Stimulated activated memory B cell treated with anti-CD40 and anti-IgM and Interleukin-4, amounts not matched to agents 10 μg/mL and 1 μg/mL and 100 μg/mL, for 72 hours (primary cell): ENCODE results near the gene PEF1.
"Not testable (repeated sequence)": the region's sequence is repeated elsewhere in the genome, so short reads cannot be mapped to it uniquely, and the experiment has no call there.

Experiments
- ATAC-seq: fragments of 150-1000 bp; cut with Tn5 transposase; 2 replicates; pipeline ENCODE4 v1.10.0; 2021
- H3K27ac Mint-ChIP-seq: one replicate; pipeline ENCODE4 v1.8.0; 2022; ENCODE audit warnings: mild to moderate bottlenecking, mixed read lengths
- H3K27me3 Mint-ChIP-seq: one replicate; pipeline ENCODE4 v1.8.0; 2022; ENCODE audit warnings: mixed read lengths
- H3K36me3 Mint-ChIP-seq: one replicate; pipeline ENCODE4 v1.8.0; 2022; ENCODE audit warnings: mixed read lengths
- H3K4me1 Mint-ChIP-seq: one replicate; pipeline ENCODE4 v1.8.0; 2022; ENCODE audit warnings: mixed read lengths
- H3K4me3 Mint-ChIP-seq: one replicate; pipeline ENCODE4 v1.8.0; 2022; ENCODE audit warnings: mild to moderate bottlenecking, moderate library complexity, mixed read lengths
- H3K9me3 Mint-ChIP-seq: one replicate; pipeline ENCODE4 v1.8.0; 2022; ENCODE audit warnings: mixed read lengths

Gene PEF1

GRCh38 chr1:31596737-31597097, 48.0 kb downstream of the PEF1 start:
- Mint-ChIP-seq H3K27me3 (peaks cover 19% of the 10 kb centered on the region), H3K27ac (peak overlapping the region; percentile 2)

GRCh38 chr1:31595836-31596736, 48.6 kb downstream of the PEF1 start:
- no peak overlapping the region for H3K4me3 Mint-ChIP-seq
- H3K36me3 Mint-ChIP-seq = no peaks in the 10 kb centered on the region
- no peak for ATAC-seq
- no peaks in the 10 kb centered on the region for H3K9me3 Mint-ChIP-seq
- H3K27me3 Mint-ChIP-seq = peaks cover 25% of the 10 kb centered on the region
- H3K4me1 Mint-ChIP-seq = peaks cover 7% of the 10 kb centered on the region
- peak overlapping the region; percentile 2 for H3K27ac Mint-ChIP-seq

More at GRCh38 chr1:31596737-31597097, 48.0 kb downstream of the PEF1 start:
- Mint-ChIP-seq H3K4me3 (no peak overlapping the region), H3K36me3 (no peaks in the 10 kb centered on the region), H3K9me3 (no peaks in the 10 kb centered on the region), H3K4me1 (peaks cover 7% of the 10 kb centered on the region)
- ATAC-seq = no peak

GRCh38 chr1:31593770-31594632, 50.7 kb downstream of the PEF1 start:
- H3K27ac Mint-ChIP-seq = no peak overlapping the region
- H3K9me3 Mint-ChIP-seq = no peaks in the 10 kb centered on the region
- peaks cover 7% of the 10 kb centered on the region for H3K4me1 Mint-ChIP-seq
- no peaks in the 10 kb centered on the region for H3K36me3 Mint-ChIP-seq
- ATAC-seq = peak; percentile 85
- no peak overlapping the region for H3K4me3 Mint-ChIP-seq
- H3K27me3 Mint-ChIP-seq = peaks cover 42% of the 10 kb centered on the region

DNA sequence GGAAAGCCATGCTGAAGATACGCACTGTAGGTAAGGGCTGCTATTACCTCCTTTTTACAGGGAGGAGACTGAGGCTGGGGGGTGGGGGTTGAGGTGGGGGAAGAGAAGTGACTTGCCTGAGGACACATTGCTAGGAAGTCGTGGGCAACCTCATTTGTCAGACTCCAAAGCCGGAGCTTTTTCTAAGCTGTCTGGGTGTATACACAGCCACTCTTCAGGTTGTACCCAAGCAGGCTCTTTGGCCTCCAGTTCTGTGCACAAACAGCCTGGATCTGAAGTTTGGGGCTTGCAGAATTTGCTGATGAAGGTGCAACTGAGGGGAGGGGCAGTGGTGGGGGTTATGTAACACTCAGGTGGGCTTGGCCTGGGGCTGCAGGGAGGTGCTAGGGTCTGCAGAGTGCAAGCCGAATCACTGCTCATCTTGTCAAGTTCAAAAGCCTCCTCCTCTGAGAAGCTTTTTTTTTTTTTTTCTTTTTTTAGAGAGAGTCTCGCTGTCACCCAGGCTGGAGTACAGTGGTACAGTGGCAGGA, 51.5 kb downstream of the PEF1 start:
- no peaks in the 10 kb centered on the region for H3K9me3 Mint-ChIP-seq
- no peaks in the 10 kb centered on the region for H3K36me3 Mint-ChIP-seq
- H3K4me3 Mint-ChIP-seq = no peak overlapping the region
- peaks cover 47% of the 10 kb centered on the region for H3K27me3 Mint-ChIP-seq
- ATAC-seq = no peak
- peaks cover 10% of the 10 kb centered on the region for H3K4me1 Mint-ChIP-seq
- H3K27ac Mint-ChIP-seq = no peak overlapping the region

GRCh38 chr1:31592132-31592531, 52.5 kb downstream of the PEF1 start:
- H3K9me3 Mint-ChIP-seq = no peaks in the 10 kb centered on the region
- no peaks in the 10 kb centered on the region for H3K36me3 Mint-ChIP-seq
- ATAC-seq = no peak
- H3K4me1 Mint-ChIP-seq = peaks cover 17% of the 10 kb centered on the region
- peaks cover 55% of the 10 kb centered on the region for H3K27me3 Mint-ChIP-seq
- no peak overlapping the region for H3K4me3 Mint-ChIP-seq
- H3K27ac Mint-ChIP-seq = no peak overlapping the region

GRCh38 chr1:31591425-31592093, 53.1 kb downstream of the PEF1 start:
- H3K27me3 Mint-ChIP-seq = peaks cover 58% of the 10 kb centered on the region
- no peak overlapping the region for H3K4me3 Mint-ChIP-seq
- H3K9me3 Mint-ChIP-seq = no peaks in the 10 kb centered on the region
- no peak overlapping the region for H3K27ac Mint-ChIP-seq
- no peaks in the 10 kb centered on the region for H3K36me3 Mint-ChIP-seq
- H3K4me1 Mint-ChIP-seq = peaks cover 14% of the 10 kb centered on the region
- no peak for ATAC-seq

- Mint-ChIP-seq H3K4me3 (no peak overlapping the region), H3K9me3 (no peaks in the 10 kb centered on the region), H3K27ac (no peak overlapping the region), H3K36me3 (no peaks in the 10 kb centered on the region), H3K4me1 (peaks cover 9% of the 10 kb centered on the region), H3K27me3 (peaks cover 70% of the 10 kb centered on the region)
- ATAC-seq = no peak
Measured at GRCh38 chr1:31588751-31589515, 55.7 kb downstream of the PEF1 start.

DNA sequence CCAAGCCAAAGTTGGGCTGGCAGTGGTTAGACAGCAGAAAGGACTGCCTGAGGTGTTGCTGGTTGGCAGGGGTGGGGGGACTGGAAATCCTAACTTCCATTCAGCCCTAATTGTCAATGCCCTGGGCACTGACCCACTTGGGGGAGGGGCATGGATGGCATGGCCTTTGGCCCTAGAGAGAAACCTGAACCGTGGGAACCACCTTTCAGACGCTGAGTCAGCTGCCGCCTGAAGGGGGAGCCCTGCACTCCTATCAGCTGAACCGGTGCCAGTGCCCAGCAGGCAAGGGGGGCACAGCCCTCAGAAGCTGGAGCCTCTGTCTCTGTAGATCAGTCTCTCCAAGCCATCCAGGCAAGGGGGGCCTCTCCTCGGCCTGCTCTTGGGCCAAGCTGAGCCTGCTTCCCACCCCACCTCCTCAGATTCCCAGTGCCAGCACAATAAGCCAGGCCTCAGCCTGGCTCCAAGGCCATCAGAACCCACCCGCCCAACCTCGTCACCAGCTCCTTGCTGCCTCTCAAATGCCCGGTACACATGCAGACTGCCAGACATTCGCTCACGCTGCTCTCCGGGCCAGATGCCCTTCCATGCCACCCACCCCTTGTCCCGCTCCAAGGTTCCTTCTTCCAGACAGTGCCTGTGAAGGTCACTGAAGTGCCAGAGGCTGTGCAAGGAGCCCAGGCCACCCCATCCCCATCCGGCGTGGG, 56.8 kb downstream of the PEF1 start:
- Mint-ChIP-seq H3K9me3 (no peaks in the 10 kb centered on the region), H3K27me3 (peaks cover 69% of the 10 kb centered on the region), H3K4me1 (peaks cover 9% of the 10 kb centered on the region), H3K27ac (no peak overlapping the region), H3K36me3 (no peaks in the 10 kb centered on the region), H3K4me3 (no peak overlapping the region)
- peak; percentile 50 for ATAC-seq

DNA sequence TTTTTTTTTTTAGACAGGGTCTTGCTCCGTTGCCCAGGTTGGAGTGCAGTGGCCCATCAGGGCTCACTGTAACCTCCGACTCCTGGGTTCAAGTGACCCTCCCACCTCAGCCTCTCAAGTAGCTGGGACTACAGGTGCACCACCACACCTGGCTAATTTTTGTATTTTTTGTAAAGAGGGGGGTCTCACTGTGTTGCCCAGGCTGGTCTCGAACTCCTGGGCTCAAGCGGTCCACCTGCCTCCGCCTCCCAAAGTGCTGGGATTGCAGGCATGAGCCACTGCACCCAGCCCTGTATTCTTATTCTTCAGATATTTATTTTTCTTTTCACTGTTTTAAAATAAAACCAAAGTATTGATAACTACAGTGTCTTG, 57.4 kb downstream of the PEF1 start:
- H3K27ac Mint-ChIP-seq, ATAC-seq, H3K4me3 Mint-ChIP-seq, H3K36me3 Mint-ChIP-seq, H3K9me3 Mint-ChIP-seq, H3K4me1 Mint-ChIP-seq: not testable (repeated sequence)
- peaks cover 64% of the 10 kb centered on the region for H3K27me3 Mint-ChIP-seq

DNA sequence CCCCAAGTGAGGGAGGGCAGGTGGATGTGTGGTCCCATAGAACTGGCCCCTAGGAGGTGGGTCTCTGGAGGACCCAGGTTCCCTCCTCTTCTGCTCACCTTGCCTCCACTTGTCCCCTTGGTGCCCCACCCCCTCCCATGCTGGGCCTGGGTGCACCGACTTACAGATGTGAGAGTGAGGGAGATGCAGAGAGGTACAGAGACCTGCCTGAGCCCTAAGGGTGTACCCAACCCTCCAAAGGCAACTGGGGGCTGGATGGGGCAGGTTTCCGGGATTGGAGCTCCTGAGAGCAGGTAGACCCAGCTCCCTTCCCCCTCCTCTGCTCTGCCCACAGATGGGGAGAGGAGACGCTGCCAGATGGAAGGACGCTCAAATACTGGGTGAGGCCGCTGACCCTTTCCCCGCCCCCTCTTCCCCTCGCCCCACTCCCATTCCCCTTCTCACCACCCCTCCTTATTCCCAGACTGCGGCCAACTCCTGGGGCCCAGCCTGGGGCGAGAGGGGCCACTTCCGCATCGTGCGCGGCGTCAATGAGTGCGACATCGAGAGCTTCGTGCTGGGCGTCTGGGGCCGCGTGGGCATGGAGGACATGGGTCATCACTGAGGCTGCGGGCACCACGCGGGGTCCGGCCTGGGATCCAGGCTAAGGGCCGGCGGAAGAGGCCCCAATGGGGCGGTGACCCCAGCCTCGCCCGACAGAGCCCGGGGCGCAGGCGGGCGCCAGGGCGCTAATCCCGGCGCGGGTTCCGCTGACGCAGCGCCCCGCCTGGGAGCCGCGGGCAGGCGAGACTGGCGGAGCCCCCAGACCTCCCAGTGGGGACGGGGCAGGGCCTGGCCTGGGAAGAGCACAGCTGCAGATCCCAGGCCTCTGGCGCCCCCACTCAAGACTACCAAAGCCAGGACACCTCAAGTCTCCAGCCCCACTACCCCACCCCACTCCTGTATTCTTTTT, 58.0 kb downstream of the PEF1 start:
- Mint-ChIP-seq H3K4me1 (peaks cover 9% of the 10 kb centered on the region), H3K27me3 (peaks cover 57% of the 10 kb centered on the region), H3K9me3 (no peaks in the 10 kb centered on the region), H3K4me3 (no peak overlapping the region), H3K36me3 (no peaks in the 10 kb centered on the region), H3K27ac (no peak overlapping the region)
- ATAC-seq = peak; percentile 39

DNA sequence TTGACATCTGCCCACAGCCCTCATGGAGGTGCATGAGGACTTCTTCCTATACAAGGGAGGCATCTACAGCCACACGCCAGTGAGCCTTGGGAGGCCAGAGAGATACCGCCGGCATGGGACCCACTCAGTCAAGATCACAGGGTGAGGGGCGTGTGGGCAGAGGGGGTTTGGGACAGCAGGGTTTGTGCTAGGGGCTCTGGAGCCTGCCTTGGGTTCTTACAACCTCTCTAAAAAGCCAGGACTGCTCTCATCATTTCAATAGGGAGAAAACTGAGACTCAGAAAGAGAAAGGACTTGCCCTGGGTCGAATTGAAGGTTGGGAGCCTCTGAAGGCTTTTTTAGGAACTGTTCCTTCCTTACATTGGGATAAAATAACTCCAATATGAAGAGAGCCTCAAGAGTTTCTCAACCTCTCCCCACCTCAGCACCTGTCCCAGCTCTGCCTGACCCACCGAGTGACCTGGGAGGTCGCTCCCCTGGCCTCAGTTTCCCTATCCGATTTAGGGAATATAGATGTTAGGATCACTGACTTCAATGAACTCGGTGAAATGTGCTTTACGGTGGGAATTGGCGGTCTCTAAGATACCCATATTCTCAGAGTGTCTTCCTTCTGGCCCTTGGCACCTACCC, 58.8 kb downstream of the PEF1 start:
- Mint-ChIP-seq H3K9me3 (no peaks in the 10 kb centered on the region), H3K27me3 (peaks cover 49% of the 10 kb centered on the region), H3K27ac (no peak overlapping the region), H3K4me1 (peaks cover 9% of the 10 kb centered on the region), H3K36me3 (no peaks in the 10 kb centered on the region), H3K4me3 (no peak overlapping the region)
- ATAC-seq = no peak

- Mint-ChIP-seq H3K4me3 (no peak overlapping the region), H3K4me1 (peaks cover 9% of the 10 kb centered on the region), H3K27ac (no peak overlapping the region), H3K36me3 (no peaks in the 10 kb centered on the region), H3K27me3 (peaks cover 42% of the 10 kb centered on the region), H3K9me3 (no peaks in the 10 kb centered on the region)
- no peak for ATAC-seq
Measured at GRCh38 chr1:31584869-31585735, 59.6 kb downstream of the PEF1 start.
